Upper lobe of right lung (tissue), 1 donor: Measurements from ENCODE around the gene KRTAP3-2. TPM values are rescaled to one million over a fixed set of nuclear protein-coding genes. Genes with fewer than 3 reads are reported as not detected.
A peak's percentile ranks its signal among the peaks of the same experiment; 100 is the strongest.

Source experiments
- ATAC-seq: fragments of 200-7000 bp; cut with Tn5 transposase; one replicate; pipeline ENCODE4 v1.9.1; 2020; ENCODE audit warnings: mild to moderate bottlenecking, moderate library complexity
- DNase-seq: peaks from one replicate; pipeline ENCODE4 v3.0.0-alpha.2; 2020
- H3K27ac ChIP-seq: fragments of 200-600 bp; one replicate; pipeline ENCODE4 v1.8.0; 2022
- H3K27me3 ChIP-seq: fragments of 200-600 bp; one replicate; pipeline ENCODE4 v1.8.0; 2022; ENCODE audit warnings: mild to moderate bottlenecking
- H3K36me3 ChIP-seq: fragments of 200-600 bp; one replicate; pipeline ENCODE4 v1.8.0; 2022
- H3K4me1 ChIP-seq: fragments of 200-600 bp; one replicate; pipeline ENCODE4 v1.8.0; 2022
- H3K4me3 ChIP-seq: fragments of 200-600 bp; one replicate; pipeline ENCODE4 v1.8.0; 2022; ENCODE audit warnings: mild to moderate bottlenecking
- H3K9me3 ChIP-seq: fragments of 200-600 bp; one replicate; pipeline ENCODE4 v1.8.0; 2022
- CTCF ChIP-seq: fragments of 200-600 bp; IDR thresholded peaks from one replicate; pipeline ENCODE4 v1.8.0; 2022; ENCODE audit warnings: antibody characterized with exemption
- intact Hi-C: fragments of 100-400 bp; cut with DNase I; formaldehyde crosslinking; loops from one replicate; pipeline ENCODE4 v1.11.0; 2022
- total RNA-seq: library from RNA; stranded (reverse); fragmentation: NEBNext Ultra II Directional; extraction: Animal tissue kit (Norgen Biotek cat#: 25700); gene quantifications from one replicate; pipeline ENCODE4 v1.2.1, GENCODE V29; 2021
- donor health status: DM: no; HTN: yes; CAD: no; lungs with severe emphysema.

The KRTAP3-2 gene
- total RNA-seq, 1 donor from 2014 or later, result not detected

- DNase-seq (no peak), ATAC-seq (no peak)
- H3K27me3 ChIP-seq, result no peaks in the 10 kb centered on the region
- intact Hi-C loops, result no loop called here
- H3K4me1 ChIP-seq, result no peaks in the 10 kb centered on the region
- no peak for TF ChIP-seq CTCF
- no peaks in the 10 kb centered on the region for H3K36me3 ChIP-seq
- H3K27ac ChIP-seq, result no peak within 1 kb of the TSS
- no peaks in the 10 kb centered on the region for H3K9me3 ChIP-seq
- H3K4me3 ChIP-seq, result no peak within 1 kb of the TSS
Measured at GRCh38 chr17:41029633-41030245, 30.0 kb upstream of the KRTAP3-2 start, which contains the start of gene KRTAP1-4. Gene KRTAP1-4, minus strand, starts transcription at chr17:41030195. Its CDS starts 117 bp downstream, at chr17:41030078.

- Histone ChIP-seq H3K4me1 (no peaks in the 10 kb centered on the region), H3K27me3 (peaks cover 5% of the 10 kb centered on the region), H3K27ac (no peak within 1 kb of the TSS), H3K9me3 (no peaks in the 10 kb centered on the region), H3K4me3 (no peak within 1 kb of the TSS), H3K36me3 (no peaks in the 10 kb centered on the region)
- ATAC-seq, result peak; percentile 22
- no peak for TF ChIP-seq CTCF
- intact Hi-C loops, result no loop called here
- DNase-seq, result no peak
Measured at GRCh38 chr17:41026715-41027471, 27.2 kb upstream of the KRTAP3-2 start, which contains the start of gene KRTAP1-5. Gene KRTAP1-5, minus strand, starts transcription at chr17:41027208. Its CDS starts 53 bp downstream, at chr17:41027155.

GRCh38 chr17:41024697-41025096 is 25.0 kb upstream of the KRTAP3-2 start:
- Histone ChIP-seq H3K4me3 (no peak overlapping the region), H3K36me3 (no peaks in the 10 kb centered on the region), H3K27me3 (peaks cover 5% of the 10 kb centered on the region), H3K9me3 (no peaks in the 10 kb centered on the region), H3K27ac (no peak overlapping the region), H3K4me1 (no peaks in the 10 kb centered on the region)
- TF ChIP-seq CTCF, result no peak
- intact Hi-C loops, result no loop called here
- no peak for ATAC-seq
- DNase-seq, result no peak

- Histone ChIP-seq H3K27me3 (peaks cover 5% of the 10 kb centered on the region), H3K9me3 (no peaks in the 10 kb centered on the region), H3K27ac (no peak overlapping the region), H3K36me3 (no peaks in the 10 kb centered on the region), H3K4me1 (no peaks in the 10 kb centered on the region), H3K4me3 (no peak overlapping the region)
- DNase-seq (no peak), ATAC-seq (no peak)
- intact Hi-C loops, result no loop called here
- TF ChIP-seq CTCF, result no peak
Measured at GRCh38 chr17:41020336-41020735, 20.6 kb upstream of the KRTAP3-2 start.

- peaks cover 5% of the 10 kb centered on the region for H3K27me3 ChIP-seq
- H3K9me3 ChIP-seq, result no peaks in the 10 kb centered on the region
- no peak for TF ChIP-seq CTCF
- H3K27ac ChIP-seq, result no peak overlapping the region
- intact Hi-C loops, result no loop called here
- no peak for DNase-seq
- no peaks in the 10 kb centered on the region for H3K36me3 ChIP-seq
- H3K4me3 ChIP-seq, result no peak overlapping the region
- H3K4me1 ChIP-seq, result no peaks in the 10 kb centered on the region
- ATAC-seq, result no peak
Measured at GRCh38 chr17:41019415-41019814, 19.7 kb upstream of the KRTAP3-2 start.
